Measurements from ENCODE around the gene PLA2G4D. TPM values are rescaled to one million over a fixed set of nuclear protein-coding genes. Genes with fewer than 3 reads are reported as not detected.

Gene PLA2G4D
- total and polyA plus RNA-seq, 2 donors (not counting 3 experiments of a cell fraction or from before 2014, with no cell fraction given), result not detected

- CTCF ChIA-PET, result interaction anchor here (0.8 to 3.4 kb wide), 5 partner anchors 8 to 73 kb away, joined by 3 to 22 read pairs (median 4); no protein-coding TSS in a partner anchor
- FAIRE-seq (no peak), DNase-seq (ENCODE audit: low read depth, low spot score) (no peak)
- Histone ChIP-seq H3K4me1 (ENCODE audit: control insufficient read depth, extremely low read depth, insufficient read depth, low read length) (peaks cover 4% of the 10 kb centered on the region), H3K27me3 (ENCODE audit: control insufficient read depth in 2 of 2, insufficient read depth in 2 of 2, low read length in 2 of 2) (peaks cover 0 to 4% of the 10 kb centered on the region in 2 experiments), H3K27ac (ENCODE audit: insufficient read depth, low read depth, low read length) (no peak overlapping the region), H2AFZ (ENCODE audit: low read depth, low read length) (no peak overlapping the region), H3K79me2 (ENCODE audit: control insufficient read depth, insufficient read depth, low read length) (no peaks in the 10 kb centered on the region), H4K20me1 (replicated peaks; ENCODE audit: control insufficient read depth, extremely low read depth, insufficient read depth, low read length) (no peaks in the 10 kb centered on the region), H3K9me1 (replicated peaks; ENCODE audit: control insufficient read depth, extremely low read depth, insufficient read depth, low read length) (no peaks in the 10 kb centered on the region), H3K4me2 (ENCODE audit: insufficient read depth, low read length) (no peak overlapping the region), H3K9me3 (replicated peaks; ENCODE audit: control insufficient read depth, insufficient read depth, low read length) (no peaks in the 10 kb centered on the region), H3K36me3 (ENCODE audit: control insufficient read depth in 2 of 2, extremely low read depth in 1 of 2, insufficient read depth in 2 of 2, low read length in 2 of 2) (no peaks in the 10 kb centered on the region), H3K9ac (replicated peaks; ENCODE audit: extremely low read depth, insufficient read depth, low read length) (no peak overlapping the region), H3K4me3 (replicated peaks in 1 of 3; ENCODE audit: insufficient read depth in 1 of 3, low read depth in 1 of 3, low read length in 3 of 3) (no peak overlapping the region)
- TF ChIP-seq POLR2AphosphoS5 (IDR thresholded peaks at IDR 0.05; ENCODE audit: insufficient read depth, low read depth, low read length) (no peak), GATA2 (IDR thresholded peaks at IDR 0.05; ENCODE audit: insufficient read depth, insufficient read length, low read depth, low read length) (no peak), MYC (IDR thresholded peaks at IDR 0.05; ENCODE audit: low read depth, low read length) (no peak), FOS (IDR thresholded peaks at IDR 0.05; ENCODE audit: borderline replicate concordance, insufficient read depth, low read length) (no peak), MAX (IDR thresholded peaks at IDR 0.05; ENCODE audit: insufficient read depth, insufficient read length) (no peak), EZH2 (IDR thresholded peaks at IDR 0.05; ENCODE audit: borderline replicate concordance, low read depth, low read length, severe bottlenecking) (no peak), POLR2A (IDR thresholded peaks at IDR 0.05; ENCODE audit: low read depth, low read length) (no peak), JUN (IDR thresholded peaks at IDR 0.05; ENCODE audit: borderline replicate concordance, insufficient read depth, insufficient read length, low read depth) (no peak)
- TF ChIP-seq, protein P1, sequence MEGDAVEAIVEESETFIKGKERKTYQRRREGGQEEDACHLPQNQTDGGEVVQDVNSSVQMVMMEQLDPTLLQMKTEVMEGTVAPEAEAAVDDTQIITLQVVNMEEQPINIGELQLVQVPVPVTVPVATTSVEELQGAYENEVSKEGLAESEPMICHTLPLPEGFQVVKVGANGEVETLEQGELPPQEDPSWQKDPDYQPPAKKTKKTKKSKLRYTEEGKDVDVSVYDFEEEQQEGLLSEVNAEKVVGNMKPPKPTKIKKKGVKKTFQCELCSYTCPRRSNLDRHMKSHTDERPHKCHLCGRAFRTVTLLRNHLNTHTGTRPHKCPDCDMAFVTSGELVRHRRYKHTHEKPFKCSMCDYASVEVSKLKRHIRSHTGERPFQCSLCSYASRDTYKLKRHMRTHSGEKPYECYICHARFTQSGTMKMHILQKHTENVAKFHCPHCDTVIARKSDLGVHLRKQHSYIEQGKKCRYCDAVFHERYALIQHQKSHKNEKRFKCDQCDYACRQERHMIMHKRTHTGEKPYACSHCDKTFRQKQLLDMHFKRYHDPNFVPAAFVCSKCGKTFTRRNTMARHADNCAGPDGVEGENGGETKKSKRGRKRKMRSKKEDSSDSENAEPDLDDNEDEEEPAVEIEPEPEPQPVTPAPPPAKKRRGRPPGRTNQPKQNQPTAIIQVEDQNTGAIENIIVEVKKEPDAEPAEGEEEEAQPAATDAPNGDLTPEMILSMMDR (IDR thresholded peaks at IDR 0.05; ENCODE audit: extremely low read depth in 1 of 2, insufficient read depth in 1 of 2, low read depth in 1 of 2, low read length in 2 of 2), result no peak
- POLR2A ChIA-PET, result no interaction called here
- no TSS peak for BruUV-seq (replicated peaks)
- dilution Hi-C loops (cut with MboI; ENCODE audit: extremely low pct_ligation_motif_present, low sequenced_read_pairs) (no loop called here), intact Hi-C loops (cut with micrococcal nuclease) (no loop called here)
These were observed 33.6 kb downstream of the PLA2G4D start for GRCh38 chr15:42060797-42061196.
